Skin epidermis (tissue), 12 donors: Measurements from ENCODE around the gene PDE4D.

ENCODE experiments used
- H3K27ac ChIP-seq, 21 experiments: fragments of 200-600 bp; sonication (generic) in 11 of 21; one replicate each; pipeline ENCODE4 v1.5.0; 2020; ENCODE audit warnings: mild to moderate bottlenecking in 3 of 21, inconsistent platforms in 2 of 21, moderate library complexity in 2 of 21
- H3K4me3 ChIP-seq, 7 experiments: fragments of 200-600 bp; sonication (generic) in 2 of 7; one replicate each; pipeline ENCODE4 v1.5.0; 2020; ENCODE audit warnings: inconsistent platforms in 2 of 7, mild to moderate bottlenecking in 2 of 7, moderate library complexity in 1 of 7

The PDE4D gene

GRCh38 chr5:59893429-59894227 lies at the start of gene PDE4D:
Gene PDE4D, minus strand, starts transcription at chr5:59893726.
- Histone ChIP-seq H3K4me3 (no peak within 1 kb of the TSS), H3K27ac (no peak within 1 kb of the TSS)

GRCh38 chr5:59937633-59938032 lies 44.1 kb upstream of the PDE4D start:
- no peak overlapping the region for H3K27ac ChIP-seq
- H3K4me3 ChIP-seq: no peak overlapping the region

GRCh38 chr5:59923465-59923864 lies 29.9 kb upstream of the PDE4D start:
- H3K27ac ChIP-seq: no peak overlapping the region
- H3K4me3 ChIP-seq: no peak overlapping the region

- Histone ChIP-seq H3K4me3 (no peak overlapping the region), H3K27ac (no peak overlapping the region)
These were observed 28.7 kb upstream of the PDE4D start for GRCh38 chr5:59922220-59922619.

- Histone ChIP-seq H3K4me3 (no peak overlapping the region), H3K27ac (no peak overlapping the region)
These were observed 28.3 kb upstream of the PDE4D start for GRCh38 chr5:59921816-59922215.

GRCh38 chr5:59919484-59919883 lies 26.0 kb upstream of the PDE4D start:
- Histone ChIP-seq H3K27ac (no peak overlapping the region), H3K4me3 (no peak overlapping the region)

GRCh38 chr5:59917121-59917520 lies 23.6 kb upstream of the PDE4D start:
- H3K27ac ChIP-seq: no peak overlapping the region
- H3K4me3 ChIP-seq: no peak overlapping the region

GRCh38 chr5:59905188-59905587 lies 11.7 kb upstream of the PDE4D start:
- Histone ChIP-seq H3K4me3 (no peak overlapping the region), H3K27ac (no peak overlapping the region)

- Histone ChIP-seq H3K4me3 (no peak overlapping the region), H3K27ac (no peak overlapping the region)
These were observed 3.5 kb upstream of the PDE4D start for GRCh38 chr5:59897075-59897474.

- H3K27ac ChIP-seq: no peak overlapping the region
- no peak overlapping the region for H3K4me3 ChIP-seq
These were observed 1.4 kb downstream of the PDE4D start for GRCh38 chr5:59891962-59892643.

- H3K4me3 ChIP-seq: no peak overlapping the region
- H3K27ac ChIP-seq: no peak overlapping the region
These were observed 6.3 kb downstream of the PDE4D start for GRCh38 chr5:59887274-59887673.

- Histone ChIP-seq H3K27ac (no peak overlapping the region), H3K4me3 (no peak overlapping the region)
These were observed 18.9 kb downstream of the PDE4D start for GRCh38 chr5:59874675-59875074.

GRCh38 chr5:59873113-59873512 lies 20.4 kb downstream of the PDE4D start:
- Histone ChIP-seq H3K27ac (no peak overlapping the region), H3K4me3 (no peak overlapping the region)

- no peak overlapping the region for H3K27ac ChIP-seq
- H3K4me3 ChIP-seq: no peak overlapping the region
These were observed 26.9 kb downstream of the PDE4D start for GRCh38 chr5:59866661-59867060.

- H3K27ac ChIP-seq: no peak overlapping the region
These were observed 28.8 kb downstream of the PDE4D start for GRCh38 chr5:59864718-59865117.

GRCh38 chr5:59863777-59864176 lies 29.7 kb downstream of the PDE4D start:
- H3K4me3 ChIP-seq: no peak overlapping the region
- no peak overlapping the region for H3K27ac ChIP-seq

More at GRCh38 chr5:59864718-59865117, 28.8 kb downstream of the PDE4D start:
- H3K4me3 ChIP-seq: no peak overlapping the region

GRCh38 chr5:59856358-59856757 lies 37.2 kb downstream of the PDE4D start:
- no peak overlapping the region for H3K27ac ChIP-seq
- no peak overlapping the region for H3K4me3 ChIP-seq

- Histone ChIP-seq H3K4me3 (no peak overlapping the region), H3K27ac (no peak overlapping the region)
These were observed 42.8 kb downstream of the PDE4D start for GRCh38 chr5:59850766-59851165.

- Histone ChIP-seq H3K27ac (no peak overlapping the region), H3K4me3 (no peak overlapping the region)
These were observed 45.9 kb downstream of the PDE4D start for GRCh38 chr5:59847586-59847985.

- H3K4me3 ChIP-seq: no peak overlapping the region
- H3K27ac ChIP-seq: no peak overlapping the region
These were observed 47.8 kb downstream of the PDE4D start for GRCh38 chr5:59845730-59846129.

- H3K27ac ChIP-seq: no peak overlapping the region
These were observed 49.9 kb downstream of the PDE4D start for GRCh38 chr5:59843511-59844213.

More at GRCh38 chr5:59843511-59844213, 49.9 kb downstream of the PDE4D start:
- H3K4me3 ChIP-seq: no peak overlapping the region
